ENCODE results near the gene ADAM12.

DNA sequence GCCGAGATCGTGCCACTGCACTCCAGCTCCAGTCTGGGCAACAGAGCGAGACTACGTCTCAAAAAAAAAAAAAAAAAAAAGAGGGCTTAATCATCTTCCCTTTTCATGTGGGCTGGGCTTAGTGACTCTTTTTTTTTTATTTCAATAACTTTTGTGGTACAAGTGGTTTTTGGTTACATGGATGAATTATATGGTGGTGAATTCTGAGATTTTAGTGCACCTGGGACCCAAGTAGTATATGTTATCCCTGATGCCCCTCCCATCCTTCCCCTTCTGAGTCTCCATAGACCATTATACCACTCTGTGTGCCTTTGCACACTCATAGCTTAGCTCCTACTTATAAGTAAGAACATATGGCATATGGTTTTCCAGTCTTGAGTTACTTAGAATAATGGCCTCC, 4.8 kb upstream of the ADAM12 start:
- TF ChIP-seq, protein P1, sequence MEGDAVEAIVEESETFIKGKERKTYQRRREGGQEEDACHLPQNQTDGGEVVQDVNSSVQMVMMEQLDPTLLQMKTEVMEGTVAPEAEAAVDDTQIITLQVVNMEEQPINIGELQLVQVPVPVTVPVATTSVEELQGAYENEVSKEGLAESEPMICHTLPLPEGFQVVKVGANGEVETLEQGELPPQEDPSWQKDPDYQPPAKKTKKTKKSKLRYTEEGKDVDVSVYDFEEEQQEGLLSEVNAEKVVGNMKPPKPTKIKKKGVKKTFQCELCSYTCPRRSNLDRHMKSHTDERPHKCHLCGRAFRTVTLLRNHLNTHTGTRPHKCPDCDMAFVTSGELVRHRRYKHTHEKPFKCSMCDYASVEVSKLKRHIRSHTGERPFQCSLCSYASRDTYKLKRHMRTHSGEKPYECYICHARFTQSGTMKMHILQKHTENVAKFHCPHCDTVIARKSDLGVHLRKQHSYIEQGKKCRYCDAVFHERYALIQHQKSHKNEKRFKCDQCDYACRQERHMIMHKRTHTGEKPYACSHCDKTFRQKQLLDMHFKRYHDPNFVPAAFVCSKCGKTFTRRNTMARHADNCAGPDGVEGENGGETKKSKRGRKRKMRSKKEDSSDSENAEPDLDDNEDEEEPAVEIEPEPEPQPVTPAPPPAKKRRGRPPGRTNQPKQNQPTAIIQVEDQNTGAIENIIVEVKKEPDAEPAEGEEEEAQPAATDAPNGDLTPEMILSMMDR (IDR thresholded peaks at IDR 0.05; ENCODE audit: poor library complexity, severe bottlenecking) = no peak
- TF ChIP-seq POLR2AphosphoS5 (IDR thresholded peaks at IDR 0.05) = no peak
- no peak for TF ChIP-seq EZH2 (IDR thresholded peaks at IDR 0.05; ENCODE audit: borderline replicate concordance, insufficient read depth, low read length, poor library complexity, severe bottlenecking)
- no peak for TF ChIP-seq TAF1 (IDR thresholded peaks at IDR 0.05; ENCODE audit: low read depth)
